ENCODE measurements around the gene PSME2.

PSME2 gene

DNA sequence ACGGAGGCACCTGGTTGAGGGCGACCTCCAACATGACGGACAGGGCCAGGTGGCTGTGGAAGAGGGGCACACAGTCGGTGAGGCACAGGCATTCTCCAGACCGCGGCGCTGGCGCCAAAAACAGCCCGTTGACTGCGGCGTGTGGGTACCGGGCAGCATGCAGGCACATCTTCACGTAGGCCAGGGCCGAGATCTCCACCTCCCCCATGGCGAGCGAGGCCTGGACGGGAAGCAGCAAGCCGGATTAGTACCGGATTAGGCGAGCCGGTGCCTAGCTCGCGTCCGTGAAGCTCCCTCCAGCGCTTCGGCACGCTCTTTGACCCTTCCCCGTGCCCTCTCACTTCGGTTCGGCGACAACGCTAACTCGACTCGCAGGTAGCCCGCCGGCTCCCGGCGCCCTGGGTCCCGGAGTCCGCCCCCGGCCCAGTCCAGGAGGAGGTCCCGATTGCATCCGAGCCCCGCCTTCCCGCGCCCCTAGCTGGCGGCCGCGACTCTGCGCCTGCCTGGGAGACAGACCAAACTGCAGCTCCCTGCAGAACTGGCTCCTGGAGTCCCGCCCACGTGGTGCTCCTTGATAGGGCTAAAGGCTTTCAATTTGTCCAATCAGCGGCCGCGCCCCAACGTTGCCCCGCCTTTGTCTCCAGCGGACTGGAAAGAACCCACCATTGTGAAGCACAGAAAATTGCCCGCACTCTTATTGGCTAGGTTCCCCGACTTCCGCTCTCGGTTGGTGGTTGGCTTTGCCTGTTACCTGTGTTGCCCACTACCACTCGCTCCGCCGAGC, 5.1 kb downstream of the PSME2 start, which contains the start of gene EMC9:
Gene EMC9, minus strand, starts transcription at position 495 of the 784 bp plus-strand sequence. Its CDS starts 287 bp downstream, at position 208.
- Histone ChIP-seq H2AK5ac (ENCODE audit: low read length) (peak within 1 kb of the TSS; percentile 67), H3K4me3 (ENCODE audit: low read depth, low read length) (peak within 1 kb of the TSS; percentile 94), H3K79me2 (ENCODE audit: control insufficient read depth, insufficient read depth, low read length, poor library complexity) (peaks cover 8% of the 10 kb centered on the region), H3K4me1 (ENCODE audit: control insufficient read depth in 1 of 2, insufficient read depth in 2 of 2, low read length in 2 of 2) (peaks cover 8 to 15% of the 10 kb centered on the region in 2 experiments), H3K14ac (ENCODE audit: low read length) (peak within 1 kb of the TSS; percentile 95), H3K79me1 (ENCODE audit: low read length) (peaks cover 13% of the 10 kb centered on the region), H4K12ac (ENCODE audit: low read depth, low read length) (peak within 1 kb of the TSS; percentile 48), H3K9me3 (ENCODE audit: insufficient read depth, low read depth, low read length) (peaks cover 1% of the 10 kb centered on the region), H2BK5ac (ENCODE audit: low read depth, low read length, poor library complexity) (peak within 1 kb of the TSS; percentile 81), H3K9ac (ENCODE audit: low read length) (peak within 1 kb of the TSS; percentile 88), H3K4me2 (ENCODE audit: low read length) (peak within 1 kb of the TSS; percentile 90), H3K23ac (ENCODE audit: low read length) (no peak within 1 kb of the TSS), H4K8ac (ENCODE audit: low read depth, low read length) (peak within 1 kb of the TSS; percentile 93), H3K27me3 (ENCODE audit: insufficient read depth, low read length) (no peaks in the 10 kb centered on the region), H3K36me3 (ENCODE audit: control insufficient read depth in 1 of 2, insufficient read depth in 2 of 2, low read length in 2 of 2) (peaks cover 23% of the 10 kb centered on the region in 2 experiments), H3K18ac (ENCODE audit: low read length) (peak within 1 kb of the TSS; percentile 95), H4K91ac (ENCODE audit: low read depth, low read length) (peak within 1 kb of the TSS; percentile 83), H3K27ac (ENCODE audit: low read depth, low read length) (peak within 1 kb of the TSS; percentile 84), H2BK120ac (ENCODE audit: insufficient read depth, low read length, poor library complexity) (peak within 1 kb of the TSS; percentile 65), H3K4ac (ENCODE audit: low read depth, low read length) (peak within 1 kb of the TSS; percentile 92), H2BK12ac (ENCODE audit: low read length) (no peak within 1 kb of the TSS), H2AFZ (ENCODE audit: insufficient read depth, low read length, poor library complexity) (peak within 1 kb of the TSS; percentile 77)
- WGBS (ENCODE audit: extremely low coverage, insufficient coverage, insufficient read length): no CpG with 5 or more reads among the region's 65 CpGs
- peak; percentile 100 for DNase-seq

DNA sequence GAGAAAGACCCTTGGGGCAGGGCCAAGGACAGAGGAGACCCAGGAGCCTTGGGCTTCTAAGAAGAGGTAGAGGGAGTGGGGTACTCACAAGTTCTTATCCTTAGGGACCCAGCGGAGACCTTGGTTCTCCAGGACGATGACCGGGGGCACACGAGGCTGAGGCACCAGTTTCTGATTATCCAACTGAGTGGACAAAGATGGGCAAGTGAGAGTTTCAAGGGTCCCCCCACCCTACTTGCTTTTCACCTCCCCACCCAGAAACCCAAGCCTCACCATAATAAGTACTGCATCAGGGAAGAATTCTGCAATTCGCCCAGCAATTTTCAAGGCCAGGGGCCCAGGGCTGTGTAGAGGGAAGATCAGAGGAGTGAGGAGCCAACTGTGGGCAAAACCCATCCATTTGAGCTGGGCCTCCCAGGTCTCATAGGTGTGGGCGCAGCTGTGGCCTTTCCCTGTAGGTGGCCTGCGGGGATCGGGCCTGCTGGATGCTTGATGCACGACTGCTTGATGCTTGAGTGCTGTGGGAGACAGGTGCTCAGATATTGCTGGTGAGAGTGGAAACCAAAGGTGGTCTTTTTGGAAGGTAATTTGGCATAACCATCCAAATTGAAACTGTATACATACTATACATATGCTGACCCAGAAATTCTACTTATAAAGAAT, 7.0 kb downstream of the PSME2 start:
- H2BK5ac ChIP-seq (ENCODE audit: low read depth, low read length, poor library complexity): no peak overlapping the region
- H3K4me2 ChIP-seq (ENCODE audit: low read length): no peak overlapping the region

DNA sequence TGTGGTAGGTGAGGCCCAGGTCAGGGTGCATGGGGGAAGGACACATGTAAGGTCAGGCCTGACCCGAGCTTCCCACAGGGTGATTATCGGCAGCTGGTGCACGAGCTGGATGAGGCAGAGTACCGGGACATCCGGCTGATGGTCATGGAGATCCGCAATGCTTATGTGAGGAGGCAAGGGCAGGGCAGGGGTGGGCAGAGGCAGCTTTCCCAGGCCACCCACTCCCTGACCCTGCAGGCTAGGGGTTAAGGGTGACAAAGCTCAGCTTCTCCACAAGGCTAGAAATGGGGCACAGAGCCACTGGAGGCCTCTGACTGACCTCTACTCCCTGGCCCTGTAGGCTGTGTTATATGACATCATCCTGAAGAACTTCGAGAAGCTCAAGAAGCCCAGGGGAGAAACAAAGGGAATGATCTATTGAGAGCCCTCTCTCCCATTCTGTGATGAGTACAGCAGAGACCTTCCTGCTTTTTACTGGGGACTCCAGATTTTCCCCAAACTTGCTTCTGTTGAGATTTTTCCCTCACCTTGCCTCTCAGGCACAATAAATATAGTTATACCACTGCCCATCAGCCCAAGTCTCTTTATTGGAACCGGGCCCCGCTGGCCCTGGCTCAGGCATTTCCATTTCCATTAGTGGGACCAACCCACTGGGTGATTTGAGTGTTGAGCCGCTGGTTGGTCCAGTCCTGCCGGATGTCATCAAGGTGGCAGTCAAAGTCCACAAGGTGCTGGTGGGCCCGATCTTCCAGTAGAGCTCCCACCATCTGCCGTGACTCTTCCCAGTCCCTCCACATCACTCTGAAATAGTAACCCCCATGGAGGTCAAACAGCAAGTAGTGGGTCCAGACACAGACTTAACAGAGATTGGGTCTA, 7.8 kb downstream of the PSME2 start:
- Histone ChIP-seq H2BK5ac (ENCODE audit: low read depth, low read length, poor library complexity) (no peak overlapping the region), H3K9me3 (ENCODE audit: insufficient read depth, low read depth, low read length) (peaks cover 1% of the 10 kb centered on the region), H2AK5ac (ENCODE audit: low read length) (no peak overlapping the region), H3K79me1 (ENCODE audit: low read length) (peaks cover 13% of the 10 kb centered on the region), H3K23ac (ENCODE audit: low read length) (no peak overlapping the region), H3K36me3 (ENCODE audit: control insufficient read depth in 1 of 2, insufficient read depth in 2 of 2, low read length in 2 of 2) (peaks cover 19% of the 10 kb centered on the region in 2 experiments), H3K9ac (ENCODE audit: low read length) (no peak overlapping the region), H2BK120ac (ENCODE audit: insufficient read depth, low read length, poor library complexity) (no peak overlapping the region), H4K8ac (ENCODE audit: low read depth, low read length) (no peak overlapping the region), H2BK12ac (ENCODE audit: low read length) (no peak overlapping the region), H3K4me2 (ENCODE audit: low read length) (no peak overlapping the region), H3K27me3 (ENCODE audit: insufficient read depth, low read length) (no peaks in the 10 kb centered on the region), H3K27ac (ENCODE audit: low read depth, low read length) (no peak overlapping the region), H3K4me1 (ENCODE audit: control insufficient read depth in 1 of 2, insufficient read depth in 2 of 2, low read length in 2 of 2) (peaks cover 6 to 10% of the 10 kb centered on the region in 2 experiments), H3K79me2 (ENCODE audit: control insufficient read depth, insufficient read depth, low read length, poor library complexity) (peaks cover 8% of the 10 kb centered on the region), H3K14ac (ENCODE audit: low read length) (no peak overlapping the region), H3K4me3 (ENCODE audit: low read depth, low read length) (no peak overlapping the region), H3K18ac (ENCODE audit: low read length) (no peak overlapping the region), H4K12ac (ENCODE audit: low read depth, low read length) (no peak overlapping the region), H2AFZ (ENCODE audit: insufficient read depth, low read length, poor library complexity) (no peak overlapping the region), H4K91ac (ENCODE audit: low read depth, low read length) (no peak overlapping the region), H3K4ac (ENCODE audit: low read depth, low read length) (no peak overlapping the region)
- DNase-seq: no peak
- no CpG with 5 or more reads among the region's 13 CpGs for WGBS (ENCODE audit: extremely low coverage, insufficient coverage, insufficient read length)

More for the DNA sequence above, 7.0 kb downstream of the PSME2 start:
- Histone ChIP-seq H3K27me3 (ENCODE audit: insufficient read depth, low read length) (no peaks in the 10 kb centered on the region), H2AK5ac (ENCODE audit: low read length) (no peak overlapping the region), H3K36me3 (ENCODE audit: control insufficient read depth in 1 of 2, insufficient read depth in 2 of 2, low read length in 2 of 2) (peaks cover 23% of the 10 kb centered on the region in 2 experiments), H3K79me1 (ENCODE audit: low read length) (peaks cover 13% of the 10 kb centered on the region), H4K12ac (ENCODE audit: low read depth, low read length) (no peak overlapping the region), H3K9ac (ENCODE audit: low read length) (no peak overlapping the region), H3K4ac (ENCODE audit: low read depth, low read length) (no peak overlapping the region), H3K23ac (ENCODE audit: low read length) (no peak overlapping the region), H3K4me1 (ENCODE audit: control insufficient read depth in 1 of 2, insufficient read depth in 2 of 2, low read length in 2 of 2) (peaks cover 6 to 10% of the 10 kb centered on the region in 2 experiments), H4K91ac (ENCODE audit: low read depth, low read length) (no peak overlapping the region), H3K18ac (ENCODE audit: low read length) (no peak overlapping the region), H3K4me3 (ENCODE audit: low read depth, low read length) (no peak overlapping the region), H4K8ac (ENCODE audit: low read depth, low read length) (no peak overlapping the region), H3K14ac (ENCODE audit: low read length) (no peak overlapping the region), H3K79me2 (ENCODE audit: control insufficient read depth, insufficient read depth, low read length, poor library complexity) (peaks cover 8% of the 10 kb centered on the region), H2AFZ (ENCODE audit: insufficient read depth, low read length, poor library complexity) (no peak overlapping the region), H2BK120ac (ENCODE audit: insufficient read depth, low read length, poor library complexity) (no peak overlapping the region), H2BK12ac (ENCODE audit: low read length) (no peak overlapping the region), H3K27ac (ENCODE audit: low read depth, low read length) (no peak overlapping the region), H3K9me3 (ENCODE audit: insufficient read depth, low read depth, low read length) (peaks cover 1% of the 10 kb centered on the region)
- WGBS (ENCODE audit: extremely low coverage, insufficient coverage, insufficient read length): no CpG with 5 or more reads among the region's 9 CpGs
- no peak for DNase-seq

Data from trophoblast cell (in vitro differentiated cells and primary cell).